Hepatocyte (in vitro differentiated cells): ENCODE data around the gene CPNE6. TPM values are rescaled to one million over a fixed set of nuclear protein-coding genes. Genes with fewer than 3 reads are reported as not detected.

Source experiments
- DNase-seq: peaks from one replicate; pipeline ENCODE4 v3.0.0-alpha.2; 2016; ENCODE audit warnings: low spot score
- H2AFZ ChIP-seq: fragments of 200-600 bp; sonication (generic); 2 replicates; pipeline ENCODE4 v1.6.0; 2016; ENCODE audit warnings: antibody characterized with exemption, mild to moderate bottlenecking
- H3K27ac ChIP-seq: fragments of 200-600 bp; sonication (generic); 2 replicates; pipeline ENCODE4 v1.5.1; 2016; ENCODE audit warnings: mild to moderate bottlenecking
- H3K27me3 ChIP-seq: fragments of 200-600 bp; sonication (generic); 2 replicates; pipeline ENCODE4 v1.6.1; 2016
- H3K36me3 ChIP-seq: fragments of 200-600 bp; sonication (generic); replicated peaks from 2 replicates; pipeline ENCODE4 v1.5.1; 2016; ENCODE audit warnings: low read depth; ENCODE audit not compliant: insufficient read depth
- H3K4me1 ChIP-seq: fragments of 200-600 bp; sonication (generic); 2 replicates; pipeline ENCODE4 v1.5.1; 2016; ENCODE audit warnings: mild to moderate bottlenecking, moderate library complexity; ENCODE audit not compliant: insufficient read depth
- H3K4me2 ChIP-seq: fragments of 200-600 bp; sonication (generic); 2 replicates; pipeline ENCODE4 v1.6.0; 2016
- H3K4me3 ChIP-seq: fragments of 200-600 bp; sonication (generic); 2 replicates; pipeline ENCODE4 v1.5.1; 2016; ENCODE audit warnings: mild to moderate bottlenecking
- H3K79me2 ChIP-seq: fragments of 200-600 bp; sonication (generic); 2 replicates; pipeline ENCODE4 v1.6.0; 2017; ENCODE audit warnings: mild to moderate bottlenecking
- H3K9me2 ChIP-seq: fragments of 200-600 bp; sonication (generic); replicated peaks from 2 replicates; pipeline ENCODE4 v1.6.0; 2017; ENCODE audit warnings: mild to moderate bottlenecking; ENCODE audit not compliant: insufficient read depth
- H3K9me3 ChIP-seq: fragments of 200-600 bp; sonication (generic); 2 replicates; pipeline ENCODE4 v1.5.1; 2016; ENCODE audit warnings: low read depth, mild to moderate bottlenecking
- H4K20me1 ChIP-seq: fragments of 200-600 bp; sonication (generic); 2 replicates; pipeline ENCODE4 v1.6.0; 2016; ENCODE audit warnings: mild to moderate bottlenecking; ENCODE audit not compliant: insufficient read depth, poor library complexity, severe bottlenecking
- EZH2 ChIP-seq: fragments of 200-600 bp; sonication (generic); IDR thresholded peaks from 2 replicates; pipeline ENCODE4 v1.6.1; 2016; ENCODE audit warnings: antibody characterized with exemption, mild to moderate bottlenecking, borderline replicate concordance
- EZH2phosphoT487 ChIP-seq: fragments of 200-600 bp; sonication (generic); IDR thresholded peaks from one replicate; pipeline ENCODE4 v1.6.1; 2018; ENCODE audit warnings: antibody characterized with exemption, mild to moderate bottlenecking, low read depth, moderate library complexity; ENCODE audit not compliant: unreplicated experiment, severe bottlenecking
- WGBS: methylation state at CpG from one replicate; pipeline ENCODE4 v1.1.6; 2016; ENCODE audit warnings: low lambda C conversion rate; ENCODE audit errors: missing lambda C conversion rate; 5-methylcytosine and 5-hydroxymethylcytosine counted together
- polyA plus RNA-seq: library from polyadenylated mRNA; unstranded; fragments of >200 nt; fragmentation: Nextera tagmentation; extraction: Ambion mirVana; gene quantifications from 2 replicates; pipeline ENCODE4 v1.2.1, GENCODE V29; 2016
- total RNA-seq: library from RNA; depleted of rRNA; stranded (reverse); fragments of >200 nt; gene quantifications from 2 replicates; pipeline ENCODE4 v1.2.3, GENCODE V29; 2014
- TF ChIP-seq, protein P1 (sequence below): fragments of 200-600 bp; sonication (generic); IDR thresholded peaks from 2 replicates; pipeline ENCODE4 v1.5.1; 2016; ENCODE audit warnings: antibody characterized with exemption, mild to moderate bottlenecking; ENCODE audit not compliant: poor library complexity

The CPNE6 gene
- total and polyA plus RNA-seq, 2 experiments from 2014 or later, result not detected

GRCh38 chr14:24059841-24060388, 11.4 kb upstream of the CPNE6 start:
- no peak overlapping the region for H3K4me3 ChIP-seq
- H3K36me3 ChIP-seq, result no peaks in the 10 kb centered on the region
- H3K9me2 ChIP-seq, result no peaks in the 10 kb centered on the region
- no peak overlapping the region for H3K27ac ChIP-seq
- no peaks in the 10 kb centered on the region for H3K79me2 ChIP-seq
- no peaks in the 10 kb centered on the region for H4K20me1 ChIP-seq
- H3K27me3 ChIP-seq, result no peaks in the 10 kb centered on the region
- H3K4me2 ChIP-seq, result no peak overlapping the region
- H3K4me1 ChIP-seq, result no peaks in the 10 kb centered on the region
- 98% methylated on average over 16 of the region's 16 CpGs for WGBS
- DNase-seq, result no peak
- TF ChIP-seq, protein P1, sequence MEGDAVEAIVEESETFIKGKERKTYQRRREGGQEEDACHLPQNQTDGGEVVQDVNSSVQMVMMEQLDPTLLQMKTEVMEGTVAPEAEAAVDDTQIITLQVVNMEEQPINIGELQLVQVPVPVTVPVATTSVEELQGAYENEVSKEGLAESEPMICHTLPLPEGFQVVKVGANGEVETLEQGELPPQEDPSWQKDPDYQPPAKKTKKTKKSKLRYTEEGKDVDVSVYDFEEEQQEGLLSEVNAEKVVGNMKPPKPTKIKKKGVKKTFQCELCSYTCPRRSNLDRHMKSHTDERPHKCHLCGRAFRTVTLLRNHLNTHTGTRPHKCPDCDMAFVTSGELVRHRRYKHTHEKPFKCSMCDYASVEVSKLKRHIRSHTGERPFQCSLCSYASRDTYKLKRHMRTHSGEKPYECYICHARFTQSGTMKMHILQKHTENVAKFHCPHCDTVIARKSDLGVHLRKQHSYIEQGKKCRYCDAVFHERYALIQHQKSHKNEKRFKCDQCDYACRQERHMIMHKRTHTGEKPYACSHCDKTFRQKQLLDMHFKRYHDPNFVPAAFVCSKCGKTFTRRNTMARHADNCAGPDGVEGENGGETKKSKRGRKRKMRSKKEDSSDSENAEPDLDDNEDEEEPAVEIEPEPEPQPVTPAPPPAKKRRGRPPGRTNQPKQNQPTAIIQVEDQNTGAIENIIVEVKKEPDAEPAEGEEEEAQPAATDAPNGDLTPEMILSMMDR, result no peak
- no peak for TF ChIP-seq EZH2phosphoT487
- TF ChIP-seq EZH2, result no peak
- H2AFZ ChIP-seq, result no peak overlapping the region
- H3K9me3 ChIP-seq, result no peaks in the 10 kb centered on the region

- Histone ChIP-seq H3K9me3 (no peaks in the 10 kb centered on the region), H3K4me1 (no peaks in the 10 kb centered on the region), H3K4me3 (no peak overlapping the region), H3K9me2 (no peaks in the 10 kb centered on the region), H4K20me1 (no peaks in the 10 kb centered on the region), H3K4me2 (no peak overlapping the region), H3K27ac (no peak overlapping the region), H3K36me3 (no peaks in the 10 kb centered on the region), H3K27me3 (no peaks in the 10 kb centered on the region), H3K79me2 (no peaks in the 10 kb centered on the region), H2AFZ (no peak overlapping the region)
- no peak for DNase-seq
- WGBS, result 91% methylated on average over 10 of the region's 10 CpGs
- TF ChIP-seq, protein P1, result no peak
- TF ChIP-seq EZH2phosphoT487, result no peak
- no peak for TF ChIP-seq EZH2
Observed at GRCh38 chr14:24060443-24060842, 10.9 kb upstream of the CPNE6 start.

DNA sequence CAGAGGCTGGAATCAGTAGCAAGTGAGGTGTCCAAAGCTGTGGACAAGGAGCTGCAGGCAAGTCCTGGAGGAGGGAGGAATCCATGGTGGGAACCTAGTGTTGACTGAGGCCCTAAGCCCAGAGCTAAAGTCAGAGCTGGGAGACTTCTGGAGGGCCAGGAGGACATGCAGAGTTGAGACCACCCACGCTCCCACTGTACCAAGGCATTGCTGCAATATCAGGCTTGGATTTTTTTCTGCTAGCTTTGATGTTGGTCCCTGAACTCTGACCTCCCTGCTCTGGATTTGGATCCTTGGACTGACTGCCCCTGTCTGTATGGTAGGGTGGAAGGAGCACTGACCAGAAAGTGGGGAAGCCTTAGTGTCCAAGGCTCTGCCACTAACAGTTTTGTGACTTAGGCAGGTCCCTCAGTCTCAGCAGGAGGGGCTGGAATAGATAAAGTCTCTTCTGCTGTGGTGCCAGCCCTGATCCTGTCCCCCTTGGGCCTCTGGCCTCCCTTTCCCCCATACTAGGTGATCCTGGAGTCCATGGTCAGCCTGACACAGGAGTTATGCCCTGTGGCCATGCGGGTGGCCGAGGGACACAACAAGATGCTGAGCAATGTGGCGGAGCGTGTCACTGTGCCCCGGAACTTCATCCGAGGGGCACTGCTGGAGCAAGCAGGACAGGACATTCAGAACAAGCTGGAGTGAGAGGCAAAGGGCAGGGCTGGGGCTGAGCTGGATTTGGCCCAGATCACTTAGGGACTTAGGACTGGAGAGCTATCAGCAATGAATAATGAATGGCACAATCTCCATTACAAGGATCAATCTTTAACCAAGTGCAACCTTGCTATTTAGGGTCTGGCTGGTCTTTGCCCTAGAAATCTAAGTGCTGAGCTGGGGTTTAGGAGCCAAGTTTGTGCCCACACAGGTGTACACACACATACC, 10.1 kb upstream of the CPNE6 start:
- WGBS, result 96% methylated on average over 7 of the region's 7 CpGs
- H3K9me3 ChIP-seq, result no peaks in the 10 kb centered on the region
- H3K79me2 ChIP-seq, result no peaks in the 10 kb centered on the region
- no peak overlapping the region for H2AFZ ChIP-seq
- H4K20me1 ChIP-seq, result no peaks in the 10 kb centered on the region
- no peak for DNase-seq
- H3K36me3 ChIP-seq, result no peaks in the 10 kb centered on the region
- H3K4me1 ChIP-seq, result no peaks in the 10 kb centered on the region
- no peak overlapping the region for H3K4me2 ChIP-seq
- no peak overlapping the region for H3K27ac ChIP-seq
- TF ChIP-seq, protein P1, result no peak
- TF ChIP-seq EZH2 (no peak), EZH2phosphoT487 (no peak)
- no peak overlapping the region for H3K4me3 ChIP-seq
- H3K27me3 ChIP-seq, result no peaks in the 10 kb centered on the region
- H3K9me2 ChIP-seq, result no peaks in the 10 kb centered on the region
